GM21825 (cell line): Measurements from ENCODE around the gene IFT88.
A peak's percentile ranks its signal among the peaks of the same experiment; 100 is the strongest.

Experiments
- ATAC-seq: cut with Tn5 transposase; IDR thresholded peaks from one replicate; pipeline ENCODE4 v1.9.1; 2021; ENCODE audit warnings: mild to moderate bottlenecking, moderate library complexity; ENCODE audit not compliant: unreplicated experiment

IFT88 gene

GRCh38 chr13:20682061-20682460 is 115.1 kb downstream of the IFT88 start:
- no peak for ATAC-seq

GRCh38 chr13:20684041-20684440 is 117.1 kb downstream of the IFT88 start:
- no peak for ATAC-seq

GRCh38 chr13:20684546-20684945 is 117.6 kb downstream of the IFT88 start:
- no peak for ATAC-seq

GRCh38 chr13:20685092-20685491 is 118.1 kb downstream of the IFT88 start:
- ATAC-seq, result no peak

- no peak for ATAC-seq
Measured at GRCh38 chr13:20686167-20686566, 119.2 kb downstream of the IFT88 start.

- no peak for ATAC-seq
Measured at GRCh38 chr13:20686863-20687579, 120.1 kb downstream of the IFT88 start.

GRCh38 chr13:20689291-20689690 is 122.3 kb downstream of the IFT88 start:
- no peak for ATAC-seq

GRCh38 chr13:20691616-20692015 is 124.7 kb downstream of the IFT88 start:
- ATAC-seq, result no peak

GRCh38 chr13:20696073-20696472 is 129.1 kb downstream of the IFT88 start:
- ATAC-seq, result no peak

GRCh38 chr13:20699715-20700114 is 132.8 kb downstream of the IFT88 start:
- ATAC-seq, result no peak

- ATAC-seq, result no peak
Measured at GRCh38 chr13:20700288-20700687, 133.3 kb downstream of the IFT88 start.

- ATAC-seq, result no peak
Measured at GRCh38 chr13:20701461-20701860, 134.5 kb downstream of the IFT88 start.

GRCh38 chr13:20702530-20702914 is 135.6 kb downstream of the IFT88 start:
- ATAC-seq, result no peak

GRCh38 chr13:20702915-20703779 is 136.2 kb downstream of the IFT88 start, which contains the start of gene IL17D:
Gene IL17D (plus strand): TSS chr13:20703699. CDS start chr13:20704002, 303 bp downstream.
- no peak for ATAC-seq

GRCh38 chr13:20703780-20704458 is 137.0 kb downstream of the IFT88 start:
- peak; percentile 79 for ATAC-seq

- ATAC-seq, result no peak
Measured at GRCh38 chr13:20704459-20705069, 137.6 kb downstream of the IFT88 start.

GRCh38 chr13:20706661-20707060 is 139.7 kb downstream of the IFT88 start:
- ATAC-seq, result no peak

GRCh38 chr13:20708216-20708615 is 141.3 kb downstream of the IFT88 start:
- ATAC-seq, result no peak

GRCh38 chr13:20709369-20709768 is 142.4 kb downstream of the IFT88 start:
- ATAC-seq, result no peak

- no peak for ATAC-seq
Measured at GRCh38 chr13:20709782-20710181, 142.8 kb downstream of the IFT88 start.
